Prostate gland (tissue), 2 donors: ENCODE results near the gene TAF3.

Experiments
- POLR2AphosphoS5 ChIP-seq: sonication (generic); formaldehyde crosslinking; IDR thresholded peaks from one replicate; pipeline ENCODE4 v1.6.1; 2017; ENCODE audit warnings: antibody characterized with exemption
- TF ChIP-seq, protein P1 (sequence below), 4 experiments: fragments of 200-600 bp in 2 of 4; fragments of 450-650 bp in 2 of 4; sonication (generic) in 2 of 4; IDR thresholded peaks; 1 replicate in 3 of 4; 2 replicates in 1 of 4; pipeline ENCODE4 v1.5.1; 2016 to 2019; ENCODE audit warnings: antibody characterized with exemption in 4 of 4, mild to moderate bottlenecking in 2 of 4, moderate library complexity in 2 of 4

DNA sequence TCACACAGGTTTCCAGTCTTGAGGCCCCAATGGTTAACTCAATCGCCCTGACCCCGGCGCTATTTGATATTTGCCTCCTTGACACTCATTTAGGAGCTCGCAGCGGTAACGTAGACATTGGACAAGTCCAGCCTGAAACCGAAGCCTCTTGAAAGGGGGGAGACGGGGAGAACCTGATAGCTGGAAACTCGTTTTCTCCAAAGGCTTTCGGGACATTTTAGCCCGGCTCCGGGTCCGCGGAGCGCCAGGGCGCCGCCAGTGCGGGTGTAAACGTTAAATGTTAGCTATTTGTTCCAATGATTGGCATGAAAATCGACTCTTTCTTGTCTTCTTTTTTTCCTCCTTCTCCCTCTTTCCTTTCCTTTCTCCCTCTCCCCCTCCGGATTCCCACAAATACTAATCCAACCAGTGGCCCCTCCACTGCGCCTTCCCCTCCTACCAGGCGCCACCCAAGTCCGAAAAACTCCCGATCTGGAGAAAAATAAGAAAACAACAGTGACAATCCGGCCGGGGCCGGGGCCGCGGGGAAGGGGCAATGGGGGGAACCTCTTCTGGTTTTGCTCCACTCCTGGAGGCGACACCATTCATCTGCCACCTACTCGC, 219.0 kb downstream of the TAF3 start:
- TF ChIP-seq, protein P1, sequence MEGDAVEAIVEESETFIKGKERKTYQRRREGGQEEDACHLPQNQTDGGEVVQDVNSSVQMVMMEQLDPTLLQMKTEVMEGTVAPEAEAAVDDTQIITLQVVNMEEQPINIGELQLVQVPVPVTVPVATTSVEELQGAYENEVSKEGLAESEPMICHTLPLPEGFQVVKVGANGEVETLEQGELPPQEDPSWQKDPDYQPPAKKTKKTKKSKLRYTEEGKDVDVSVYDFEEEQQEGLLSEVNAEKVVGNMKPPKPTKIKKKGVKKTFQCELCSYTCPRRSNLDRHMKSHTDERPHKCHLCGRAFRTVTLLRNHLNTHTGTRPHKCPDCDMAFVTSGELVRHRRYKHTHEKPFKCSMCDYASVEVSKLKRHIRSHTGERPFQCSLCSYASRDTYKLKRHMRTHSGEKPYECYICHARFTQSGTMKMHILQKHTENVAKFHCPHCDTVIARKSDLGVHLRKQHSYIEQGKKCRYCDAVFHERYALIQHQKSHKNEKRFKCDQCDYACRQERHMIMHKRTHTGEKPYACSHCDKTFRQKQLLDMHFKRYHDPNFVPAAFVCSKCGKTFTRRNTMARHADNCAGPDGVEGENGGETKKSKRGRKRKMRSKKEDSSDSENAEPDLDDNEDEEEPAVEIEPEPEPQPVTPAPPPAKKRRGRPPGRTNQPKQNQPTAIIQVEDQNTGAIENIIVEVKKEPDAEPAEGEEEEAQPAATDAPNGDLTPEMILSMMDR (IDR thresholded peaks at IDR 0.05) = no peak
- TF ChIP-seq POLR2AphosphoS5 = no peak
